DOHH2 (cell line): ENCODE measurements around the gene MAGI3.
"Not testable (repeated sequence)": the region's sequence is repeated elsewhere in the genome, so short reads cannot be mapped to it uniquely, and the experiment has no call there.

ENCODE experiments used
- H3F3A ChIP-seq: fragments of 200-600 bp; sonication (generic), shearing (Covaris generic); 2 replicates; pipeline ENCODE4 v1.6.0; 2016; ENCODE audit warnings: antibody characterized with exemption, mild to moderate bottlenecking; ENCODE audit not compliant: control insufficient read depth, insufficient read depth
- H3K27ac ChIP-seq: fragments of 200-600 bp; sonication (generic); 2 replicates; pipeline ENCODE4 v1.5.1; 2014; ENCODE audit warnings: low read depth, mild to moderate bottlenecking, low read length, moderate library complexity
- H3K27me3 ChIP-seq: fragments of 200-600 bp; sonication (generic); 2 replicates; pipeline ENCODE4 v1.6.1; 2014; ENCODE audit warnings: mild to moderate bottlenecking, low read length, mixed read lengths; ENCODE audit not compliant: control insufficient read depth
- H3K36me3 ChIP-seq: fragments of 200-600 bp; sonication (generic); 2 replicates; pipeline ENCODE4 v1.6.1; 2014; ENCODE audit warnings: mild to moderate bottlenecking, low read length, moderate library complexity, mixed read lengths; ENCODE audit not compliant: control insufficient read depth
- H3K4me1 ChIP-seq: fragments of 200-600 bp; sonication (generic); 2 replicates; pipeline ENCODE4 v1.6.1; 2014; ENCODE audit warnings: mild to moderate bottlenecking, low read length, mixed read lengths; ENCODE audit not compliant: control insufficient read depth
- H3K4me2 ChIP-seq: fragments of 200-600 bp; sonication (generic); 2 replicates; pipeline ENCODE4 v1.6.0; 2014; ENCODE audit warnings: mild to moderate bottlenecking, low read length, moderate library complexity
- H3K4me3 ChIP-seq: fragments of 200-600 bp; sonication (generic); 2 replicates; pipeline ENCODE4 v1.5.1; 2014; ENCODE audit warnings: mild to moderate bottlenecking, low read length, mixed read lengths
- H3K79me2 ChIP-seq: fragments of 200-600 bp; sonication (generic); 2 replicates; pipeline ENCODE4 v1.6.1; 2014; ENCODE audit warnings: mild to moderate bottlenecking, low read length, mixed read lengths; ENCODE audit not compliant: control insufficient read depth
- H3K9me2 ChIP-seq: fragments of 200-600 bp; sonication (generic); replicated peaks from 2 replicates; pipeline ENCODE4 v1.6.1; 2014; ENCODE audit warnings: mild to moderate bottlenecking, low read length, mixed read lengths; ENCODE audit not compliant: control insufficient read depth
- H3K9me3 ChIP-seq: fragments of 200-600 bp; sonication (generic); 2 replicates; pipeline ENCODE4 v1.6.1; 2014; ENCODE audit warnings: antibody characterized with exemption, low read length, mixed read lengths; ENCODE audit not compliant: control insufficient read depth, insufficient read depth
- H4K20me1 ChIP-seq: fragments of 200-600 bp; sonication (generic); 2 replicates; pipeline ENCODE4 v1.6.0; 2014; ENCODE audit warnings: low read depth, mild to moderate bottlenecking, antibody characterized with exemption, low read length, moderate library complexity; ENCODE audit not compliant: control insufficient read depth, insufficient read depth
- CTCF ChIP-seq: fragments of 200-600 bp; sonication (generic); IDR thresholded peaks from one replicate; pipeline ENCODE4 v1.5.1; 2014; ENCODE audit warnings: antibody characterized with exemption, mild to moderate bottlenecking, low read depth, low read length; ENCODE audit not compliant: poor library complexity, severe bottlenecking
- EZH2phosphoT487 ChIP-seq: fragments of 200-600 bp; sonication (generic); IDR thresholded peaks from 2 replicates; pipeline ENCODE4 v1.6.1; 2017; ENCODE audit warnings: borderline replicate concordance, mild to moderate bottlenecking, antibody characterized with exemption, low read length, moderate library complexity, mixed read lengths

The MAGI3 gene

DNA sequence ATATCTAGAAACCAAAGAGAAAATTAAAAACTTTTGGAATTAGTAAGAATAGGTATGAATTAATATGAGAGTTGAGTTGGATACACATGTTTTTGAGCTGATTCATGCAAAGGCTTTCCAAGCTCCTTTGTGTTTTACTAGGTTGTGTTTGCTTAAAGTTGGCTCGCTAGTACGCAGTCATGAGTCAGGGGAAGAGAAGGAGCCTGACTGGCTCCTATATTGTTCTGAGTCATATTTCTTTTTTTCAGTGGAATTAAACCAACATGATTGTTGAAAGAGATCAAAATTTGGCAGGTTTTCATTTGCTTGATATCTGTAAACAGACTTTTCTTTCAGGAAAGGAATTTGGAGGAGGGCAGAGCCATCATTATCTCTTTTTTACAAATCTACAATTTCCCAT is 66.7 kb downstream of the MAGI3 start:
- no peak for TF ChIP-seq CTCF
- no peak for TF ChIP-seq EZH2phosphoT487
- H3K4me3 ChIP-seq, result no peak overlapping the region
- no peaks in the 10 kb centered on the region for H3K36me3 ChIP-seq
- no peaks in the 10 kb centered on the region for H3K9me3 ChIP-seq
- 0 out of 2 replicates have a peak, but pooled peaks cover 4% of the 10 kb centered on the region for H3K27me3 ChIP-seq
- H3K9me2 ChIP-seq, result no peaks in the 10 kb centered on the region
- no peaks in the 10 kb centered on the region for H3K4me1 ChIP-seq
- no peak overlapping the region for H3K4me2 ChIP-seq
- H4K20me1 ChIP-seq, result no peaks in the 10 kb centered on the region
- H3K79me2 ChIP-seq, result no peaks in the 10 kb centered on the region
- no peaks in the 10 kb centered on the region for H3F3A ChIP-seq
- no peak overlapping the region for H3K27ac ChIP-seq

GRCh38 chr1:113459279-113459678 is 69.0 kb downstream of the MAGI3 start:
- no peaks in the 10 kb centered on the region for H3K9me2 ChIP-seq
- H3K27me3 ChIP-seq, result no peaks in the 10 kb centered on the region
- H4K20me1 ChIP-seq, result no peaks in the 10 kb centered on the region
- H3F3A ChIP-seq, result no peaks in the 10 kb centered on the region
- no peak overlapping the region for H3K27ac ChIP-seq
- no peaks in the 10 kb centered on the region for H3K9me3 ChIP-seq
- H3K4me3 ChIP-seq, result no peak overlapping the region
- no peaks in the 10 kb centered on the region for H3K4me1 ChIP-seq
- no peak overlapping the region for H3K4me2 ChIP-seq
- no peaks in the 10 kb centered on the region for H3K36me3 ChIP-seq
- TF ChIP-seq CTCF, result no peak
- no peak for TF ChIP-seq EZH2phosphoT487
- no peaks in the 10 kb centered on the region for H3K79me2 ChIP-seq

GRCh38 chr1:113467991-113468390 is 77.7 kb downstream of the MAGI3 start:
- Histone ChIP-seq H3K4me3 (no peak overlapping the region), H3K27ac (no peak overlapping the region), H3K27me3 (no peaks in the 10 kb centered on the region), H3K79me2 (no peaks in the 10 kb centered on the region), H3K36me3 (no peaks in the 10 kb centered on the region), H3K9me2 (no peaks in the 10 kb centered on the region), H3F3A (no peaks in the 10 kb centered on the region), H3K4me1 (no peaks in the 10 kb centered on the region), H4K20me1 (no peaks in the 10 kb centered on the region), H3K4me2 (no peak overlapping the region), H3K9me3 (no peaks in the 10 kb centered on the region)
- TF ChIP-seq CTCF (no peak), EZH2phosphoT487 (no peak)

GRCh38 chr1:113478427-113479195 is 88.3 kb downstream of the MAGI3 start:
- H3K4me1 ChIP-seq, H3F3A ChIP-seq, H3K27me3 ChIP-seq, H3K79me2 ChIP-seq, H3K4me2 ChIP-seq, H3K27ac ChIP-seq, H3K36me3 ChIP-seq, H3K9me3 ChIP-seq, H4K20me1 ChIP-seq, H3K4me3 ChIP-seq, H3K9me2 ChIP-seq: not testable (repeated sequence)
